ENCODE data around the gene SLC29A4.
"Not testable (repeated sequence)": the region's sequence is repeated elsewhere in the genome, so short reads cannot be mapped to it uniquely, and the experiment has no call there.

SLC29A4 gene

GRCh38 chr7:5323800-5324781 lies 41.3 kb downstream of the SLC29A4 start:
- not testable (repeated sequence) for DNase-seq (ENCODE audit: low read depth in 2 of 2)

- DNase-seq (ENCODE audit: low read depth in 2 of 2): no peak
These were observed 42.2 kb downstream of the SLC29A4 start for GRCh38 chr7:5324961-5325360.

- no peak for DNase-seq (ENCODE audit: low read depth in 2 of 2)
These were observed 47.5 kb downstream of the SLC29A4 start for GRCh38 chr7:5330288-5330687.

GRCh38 chr7:5332579-5332978 lies 49.8 kb downstream of the SLC29A4 start:
- no peak for DNase-seq (ENCODE audit: low read depth in 2 of 2)

GRCh38 chr7:5333121-5334045 lies 50.6 kb downstream of the SLC29A4 start:
- no peak for DNase-seq (ENCODE audit: low read depth in 2 of 2)

- no peak for DNase-seq (ENCODE audit: low read depth in 2 of 2)
These were observed 51.9 kb downstream of the SLC29A4 start for GRCh38 chr7:5334671-5335070.

GRCh38 chr7:5337047-5337446 lies 54.3 kb downstream of the SLC29A4 start:
- DNase-seq (ENCODE audit: low read depth in 2 of 2): no peak

- no peak for DNase-seq (ENCODE audit: low read depth in 2 of 2)
These were observed 57.2 kb downstream of the SLC29A4 start for GRCh38 chr7:5339955-5340354.

- no peak for DNase-seq (ENCODE audit: low read depth in 2 of 2)
These were observed 59.9 kb downstream of the SLC29A4 start for GRCh38 chr7:5342631-5343030.

- no peak for DNase-seq (ENCODE audit: low read depth in 2 of 2)
These were observed 61.1 kb downstream of the SLC29A4 start for GRCh38 chr7:5343884-5344283.

GRCh38 chr7:5344342-5344741 lies 61.6 kb downstream of the SLC29A4 start:
- no peak for DNase-seq (ENCODE audit: low read depth in 2 of 2)

GRCh38 chr7:5345171-5345570 lies 62.4 kb downstream of the SLC29A4 start:
- DNase-seq (ENCODE audit: low read depth in 2 of 2): no peak

- DNase-seq (ENCODE audit: low read depth in 2 of 2): no peak
These were observed 62.9 kb downstream of the SLC29A4 start for GRCh38 chr7:5345671-5346070.

- DNase-seq (ENCODE audit: low read depth in 2 of 2): no peak
These were observed 65.6 kb downstream of the SLC29A4 start for GRCh38 chr7:5348134-5349004.

- no peak for DNase-seq (ENCODE audit: low read depth in 2 of 2)
These were observed 66.2 kb downstream of the SLC29A4 start for GRCh38 chr7:5349005-5349380.

- no peak for DNase-seq (ENCODE audit: low read depth in 2 of 2)
These were observed 66.9 kb downstream of the SLC29A4 start for GRCh38 chr7:5349437-5350173.

- DNase-seq (ENCODE audit: low read depth in 2 of 2): no peak
These were observed 67.4 kb downstream of the SLC29A4 start for GRCh38 chr7:5350174-5350463.

- DNase-seq (ENCODE audit: low read depth in 2 of 2): no peak
These were observed 68.0 kb downstream of the SLC29A4 start for GRCh38 chr7:5350600-5351385.

- no peak for DNase-seq (ENCODE audit: low read depth in 2 of 2)
These were observed 68.9 kb downstream of the SLC29A4 start for GRCh38 chr7:5351507-5352265.

All from activated CD4-positive, alpha-beta T cell treated with anti-CD3 and anti-CD28 coated beads for 24 hours (primary cell).